K562 (cell line): Measurements from ENCODE around the gene GIPC3. TPM values are rescaled to one million over a fixed set of nuclear protein-coding genes. Genes with fewer than 3 reads are reported as not detected.

Experiments
- ATAC-seq: fragments of 200-7000 bp; cut with Tn5 transposase; 3 replicates; pipeline ENCODE4 v1.9.1; 2020; ENCODE audit warnings: moderate library complexity
- BruUV-seq: library from RNA; stranded (reverse); fragments of 400-500 nt; replicated peaks from 2 replicates; lab custom pipeline; 2021; lab: Mats Ljungman, UMichigan
- CTCF ChIA-PET: fragments of 300-600 bp; formaldehyde crosslinking; extraction: SDS; loops from one replicate; lab custom pipeline; 2021; ENCODE audit warnings: low intra/inter-chr PET ratio; lab: Yijun Ruan, JAX
- POLR2A ChIA-PET: fragments of 300-600, 350-650 bp; sonication (Branson Sonifier 250); formaldehyde crosslinking; extraction: SDS; loops from one replicate; lab custom pipeline; 2021; ENCODE audit warnings: antibody characterized with exemption, inconsistent platforms; lab: Yijun Ruan, JAX
- DNase-seq, 4 experiments: peaks; one replicate each; pipeline versions ENCODE4 v3.0.0 to v3.0.0-alpha.2; 2011 to 2018; ENCODE audit warnings: low spot score in 3 of 4, mixed read lengths in 3 of 4; ENCODE audit errors: extremely low read depth in 1 of 4
- FAIRE-seq: peaks from 2 replicates; lab custom pipeline; 2011; peaks lifted over from hg19 to GRCh38; lab: Jason Lieb, UNC
- H2AFZ ChIP-seq: 2 replicates; pipeline ENCODE4 v1.6.0; 2011; ENCODE audit warnings: low read depth, low read length, control low read depth, inconsistent platforms
- H3K27ac ChIP-seq: fragments of 200-600 bp; 3 replicates; pipeline ENCODE4 v1.8.0; 2011; ENCODE audit warnings: low read depth, mild to moderate bottlenecking, control low read depth, inconsistent platforms, low read length, moderate library complexity, mixed read lengths; ENCODE audit errors: extremely low read depth
- H3K27me3 ChIP-seq, 2 experiments: fragments of 300-600 bp in 1 of 2; 2 replicates in 1 of 2; 3 replicates in 1 of 2; pipeline versions ENCODE4 v1.6.0 to v1.8.0; 2011; ENCODE audit warnings: inconsistent platforms in 2 of 2, low read length in 2 of 2, mild to moderate bottlenecking in 1 of 2, mixed read lengths in 1 of 2, moderate library complexity in 1 of 2; ENCODE audit not compliant: control insufficient read depth in 2 of 2, insufficient read depth in 2 of 2
- H3K36me3 ChIP-seq: fragments of 300-600 bp; 3 replicates; pipeline ENCODE4 v1.8.0; 2011; ENCODE audit warnings: mild to moderate bottlenecking, low read length, inconsistent platforms; ENCODE audit not compliant: control insufficient read depth, insufficient read depth
- H3K4me1 ChIP-seq, 2 experiments: fragments of 200-600 bp in 1 of 2; replicated peaks in 1 of 2; 2 replicates in 1 of 2; 3 replicates in 1 of 2; pipeline versions ENCODE4 v1.5.1 to v1.8.0; 2011; ENCODE audit warnings: inconsistent platforms in 2 of 2, low read length in 2 of 2, mild to moderate bottlenecking in 1 of 2, mixed read lengths in 1 of 2, moderate library complexity in 1 of 2; ENCODE audit not compliant: control insufficient read depth in 2 of 2, insufficient read depth in 2 of 2
- H3K4me2 ChIP-seq: 2 replicates; pipeline ENCODE4 v1.6.1; 2011; ENCODE audit warnings: low read length, control low read depth, inconsistent platforms, mixed read lengths; ENCODE audit not compliant: insufficient read depth
- H3K4me3 ChIP-seq: fragments of 200-600 bp; sonication (generic), shearing (Covaris generic); 2 replicates; pipeline ENCODE4 v1.5.1; 2016; ENCODE audit warnings: control low read depth, inconsistent platforms
- H3K79me2 ChIP-seq: fragments of 200-600 bp; 3 replicates; pipeline ENCODE4 v1.8.0; 2011; ENCODE audit warnings: low read length, inconsistent platforms; ENCODE audit not compliant: control insufficient read depth, insufficient read depth
- H3K9ac ChIP-seq, 2 experiments: 2 replicates each; pipeline versions ENCODE4 v1.6.0 to v1.6.1; 2011; ENCODE audit warnings: low read depth in 2 of 2, low read length in 2 of 2, control low read depth in 1 of 2, inconsistent platforms in 1 of 2, mild to moderate bottlenecking in 1 of 2, mixed read lengths in 1 of 2; ENCODE audit not compliant: insufficient read depth in 1 of 2
- H3K9me1 ChIP-seq: one replicate; pipeline ENCODE4 v1.6.0; 2011; ENCODE audit warnings: inconsistent platforms, mild to moderate bottlenecking, low read length, moderate library complexity; ENCODE audit not compliant: control insufficient read depth, insufficient read depth
- H3K9me3 ChIP-seq: replicated peaks from 2 replicates; pipeline ENCODE4 v1.5.1; 2011; ENCODE audit warnings: low read depth, low read length, inconsistent platforms; ENCODE audit not compliant: control insufficient read depth, insufficient read depth
- H4K20me1 ChIP-seq: replicated peaks from 2 replicates; pipeline ENCODE4 v1.6.1; 2011; ENCODE audit warnings: low read length, inconsistent platforms, mixed read lengths; ENCODE audit not compliant: control insufficient read depth, insufficient read depth
- ARID1B ChIP-seq: fragments of 450-650 bp; IDR thresholded peaks from 2 replicates; pipeline ENCODE4 v1.6.1; 2016; ENCODE audit warnings: antibody characterized with exemption, mild to moderate bottlenecking, inconsistent platforms
- ID3 ChIP-seq, 2 experiments: fragments of 250-450 bp in 1 of 2; fragments of 450-650 bp in 1 of 2; sonication (Bioruptor Pico) in 1 of 2; IDR thresholded peaks; 2 replicates each; pipeline versions ENCODE4 v1.6.1 to v1.8.0; 2016 to 2021; ENCODE audit warnings: mild to moderate bottlenecking in 2 of 2, moderate library complexity in 2 of 2, missing compliant biosample characterization in 1 of 2, missing genetic modification characterization in 1 of 2
- IRF2 ChIP-seq: sonication (generic); formaldehyde crosslinking; IDR thresholded peaks from 2 replicates; pipeline ENCODE4 v1.8.1; 2022; ENCODE audit warnings: mild to moderate bottlenecking, missing genetic modification reagents
- L3MBTL2 ChIP-seq: fragments of 450-650 bp; IDR thresholded peaks from 2 replicates; pipeline ENCODE4 v1.6.1; 2016; ENCODE audit warnings: mild to moderate bottlenecking, moderate library complexity
- MIER1 ChIP-seq: fragments of 450-650 bp; IDR thresholded peaks from 2 replicates; pipeline ENCODE4 v1.6.1; 2016; ENCODE audit warnings: antibody characterized with exemption, mild to moderate bottlenecking, low read depth
- SAFB ChIP-seq: fragments of 200-400 bp; formaldehyde crosslinking; IDR thresholded peaks from 2 replicates; pipeline ENCODE4 v1.6.1; 2017; ENCODE audit warnings: low read depth, low read length, borderline replicate concordance
- SAP30 ChIP-seq: fragments of 200-600 bp; sonication (generic); IDR thresholded peaks from 2 replicates; pipeline ENCODE4 v1.6.1; 2012; ENCODE audit warnings: borderline replicate concordance, low read depth, mild to moderate bottlenecking, moderate library complexity, low read length, control low read depth, inconsistent platforms; ENCODE audit not compliant: insufficient read depth, poor library complexity, severe bottlenecking
- TCFL5 ChIP-seq: fragments of 250-450 bp; sonication (Bioruptor Pico); conservative IDR thresholded peaks from 2 replicates; pipeline ENCODE4 v1.6.1; 2021; ENCODE audit warnings: mild to moderate bottlenecking, moderate library complexity, matching md5 sums
- YBX1 ChIP-seq: fragments of 450-650 bp; IDR thresholded peaks from 2 replicates; pipeline ENCODE4 v1.7.1; 2016; ENCODE audit warnings: mild to moderate bottlenecking
- ZC3H4 ChIP-seq: sonication (generic); formaldehyde crosslinking; IDR thresholded peaks from 2 replicates; pipeline ENCODE4 v1.9.0; 2021; ENCODE audit warnings: missing genetic modification reagents, borderline replicate concordance
- ZNF232 ChIP-seq: sonication (generic); formaldehyde crosslinking; IDR thresholded peaks from 2 replicates; pipeline ENCODE4 v1.8.0; 2022; ENCODE audit warnings: mild to moderate bottlenecking, missing genetic modification reagents
- ZNF316 ChIP-seq: fragments of 450-650 bp; IDR thresholded peaks from 2 replicates; pipeline ENCODE4 v1.6.1; 2016
- ZNF551 ChIP-seq: fragments of 250-450 bp; sonication (Bioruptor Pico); IDR thresholded peaks from 2 replicates; pipeline ENCODE4 v1.5.0; 2021; ENCODE audit warnings: mild to moderate bottlenecking, moderate library complexity
- WGBS: fragments of 100-300 bp; shearing (Covaris generic); methylation state at CpG from one replicate; pipeline ENCODE4 v1.1.6; 2016; ENCODE audit warnings: low coverage, mixed read lengths; ENCODE audit not compliant: insufficient coverage; ENCODE audit errors: missing lambda C conversion rate; 5-methylcytosine and 5-hydroxymethylcytosine counted together
- in situ Hi-C: fragments of 300-500 bp; cut with MboI; formaldehyde crosslinking; loops from 4 replicates; pipeline ENCODE4 v1.15.0; 2018; ENCODE audit warnings: inconsistent platforms, mixed read lengths
- intact Hi-C: fragments of 100-400 bp; cut with micrococcal nuclease; formaldehyde crosslinking; loops from 2 replicates; pipeline ENCODE4 v1.14.2; 2022
- polyA plus RNA-seq, 8 experiments: library from polyadenylated mRNA; depleted of rRNA in 4 of 8; stranded (reverse) in 5 of 8; unstranded in 3 of 8; fragments of >200 nt; fragmentation: Nextera tagmentation in 2 of 8; fragmentation: Illumina TruSeq in 1 of 8; extraction: Ambion mirVana in 2 of 8; extraction: Trizol in 1 of 8; gene quantifications; 2 replicates each; pipeline versions ENCODE4 v1.2.1 to v1.2.3, GENCODE V29; 2011 to 2014; ENCODE audit warnings: inconsistent platforms in 1 of 8, missing spikeins in 1 of 8
- total RNA-seq, 7 experiments: library from RNA; depleted of rRNA in 6 of 7; stranded (reverse); fragments of >200 nt in 6 of 7; fragmentation: Illumina TruSeq in 2 of 7; extraction: Trizol in 2 of 7; gene quantifications; 2 replicates each; pipeline versions ENCODE4 v1.2.1 to v1.2.3, GENCODE V29; 2011 to 2021; ENCODE audit warnings: low replicate concordance in 1 of 7
- TF ChIP-seq, protein P1 (sequence below): fragments of 450-650 bp; formaldehyde crosslinking; IDR thresholded peaks from 2 replicates; pipeline ENCODE4 v1.4.0; 2020; ENCODE audit warnings: mild to moderate bottlenecking, mixed read lengths
- TF ChIP-seq, protein P2 (sequence below): fragments of 450-650 bp; IDR thresholded peaks from 2 replicates; pipeline ENCODE4 v1.6.1; 2016; ENCODE audit warnings: mild to moderate bottlenecking
- TF ChIP-seq, protein P3 (sequence below), 2 experiments: IDR thresholded peaks; 2 replicates each; pipeline ENCODE4 v1.6.1; 2012; ENCODE audit warnings: improper control_type of control experiment in 2 of 2, low read depth in 2 of 2, low read length in 2 of 2, borderline replicate concordance in 1 of 2

Gene GIPC3
- total and polyA plus RNA-seq, 9 of the 15 experiments (the other 6 are each of a cell fraction or from before 2014, with no cell fraction given): 0.03 to 3.6 (median 1.5) TPM; not detected in 1

DNA sequence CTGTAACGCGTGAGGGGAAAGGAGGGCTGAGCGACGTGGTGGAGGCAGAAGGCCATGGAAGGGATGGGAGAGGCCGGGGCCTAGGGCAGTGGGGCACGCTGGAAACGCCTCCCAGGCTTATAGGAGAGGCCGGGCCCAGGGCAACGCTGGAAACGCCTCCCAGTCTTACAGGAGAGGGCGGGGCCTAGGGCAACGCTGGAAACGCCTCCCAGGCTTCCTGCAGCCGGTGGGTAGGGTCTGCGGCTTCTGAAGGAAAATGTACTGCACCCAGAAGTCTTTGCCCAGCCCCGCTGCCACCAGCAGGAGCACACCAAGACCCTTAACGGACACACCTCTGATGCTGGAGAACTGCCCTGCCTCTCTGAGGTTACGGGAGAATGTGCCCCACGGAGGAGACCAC lies 32.2 kb downstream of the GIPC3 start:
- TF ChIP-seq, protein P1, sequence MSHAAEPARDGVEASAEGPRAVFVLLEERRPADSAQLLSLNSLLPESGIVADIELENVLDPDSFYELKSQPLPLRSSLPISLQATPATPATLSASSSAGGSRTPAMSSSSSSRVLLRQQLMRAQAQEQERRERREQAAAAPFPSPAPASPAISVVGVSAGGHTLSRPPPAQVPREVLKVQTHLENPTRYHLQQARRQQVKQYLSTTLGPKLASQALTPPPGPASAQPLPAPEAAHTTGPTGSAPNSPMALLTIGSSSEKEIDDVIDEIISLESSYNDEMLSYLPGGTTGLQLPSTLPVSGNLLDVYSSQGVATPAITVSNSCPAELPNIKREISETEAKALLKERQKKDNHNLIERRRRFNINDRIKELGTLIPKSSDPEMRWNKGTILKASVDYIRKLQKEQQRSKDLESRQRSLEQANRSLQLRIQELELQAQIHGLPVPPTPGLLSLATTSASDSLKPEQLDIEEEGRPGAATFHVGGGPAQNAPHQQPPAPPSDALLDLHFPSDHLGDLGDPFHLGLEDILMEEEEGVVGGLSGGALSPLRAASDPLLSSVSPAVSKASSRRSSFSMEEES (CRISPR knock-in tag): no peak
- TF ChIP-seq, protein P2, sequence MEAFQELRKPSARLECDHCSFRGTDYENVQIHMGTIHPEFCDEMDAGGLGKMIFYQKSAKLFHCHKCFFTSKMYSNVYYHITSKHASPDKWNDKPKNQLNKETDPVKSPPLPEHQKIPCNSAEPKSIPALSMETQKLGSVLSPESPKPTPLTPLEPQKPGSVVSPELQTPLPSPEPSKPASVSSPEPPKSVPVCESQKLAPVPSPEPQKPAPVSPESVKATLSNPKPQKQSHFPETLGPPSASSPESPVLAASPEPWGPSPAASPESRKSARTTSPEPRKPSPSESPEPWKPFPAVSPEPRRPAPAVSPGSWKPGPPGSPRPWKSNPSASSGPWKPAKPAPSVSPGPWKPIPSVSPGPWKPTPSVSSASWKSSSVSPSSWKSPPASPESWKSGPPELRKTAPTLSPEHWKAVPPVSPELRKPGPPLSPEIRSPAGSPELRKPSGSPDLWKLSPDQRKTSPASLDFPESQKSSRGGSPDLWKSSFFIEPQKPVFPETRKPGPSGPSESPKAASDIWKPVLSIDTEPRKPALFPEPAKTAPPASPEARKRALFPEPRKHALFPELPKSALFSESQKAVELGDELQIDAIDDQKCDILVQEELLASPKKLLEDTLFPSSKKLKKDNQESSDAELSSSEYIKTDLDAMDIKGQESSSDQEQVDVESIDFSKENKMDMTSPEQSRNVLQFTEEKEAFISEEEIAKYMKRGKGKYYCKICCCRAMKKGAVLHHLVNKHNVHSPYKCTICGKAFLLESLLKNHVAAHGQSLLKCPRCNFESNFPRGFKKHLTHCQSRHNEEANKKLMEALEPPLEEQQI: no peak
- TF ChIP-seq SAFB (no peak), YBX1 (no peak), ID3 (CRISPR knock-in tag; IDR thresholded peaks at IDR 0.05) (no peak), ID3 (tag; IDR thresholded peaks at IDR 0.05) (no peak), IRF2 (CRISPR knock-in tag) (no peak), ZNF316 (no peak), TCFL5 (CRISPR knock-in tag) (no peak), MIER1 (no peak), ARID1B (no peak), SAP30 (no peak), ZNF551 (CRISPR knock-in tag) (no peak), ZNF232 (CRISPR knock-in tag) (no peak), ZC3H4 (no peak), L3MBTL2 (no peak)
- TF ChIP-seq, protein P3, sequence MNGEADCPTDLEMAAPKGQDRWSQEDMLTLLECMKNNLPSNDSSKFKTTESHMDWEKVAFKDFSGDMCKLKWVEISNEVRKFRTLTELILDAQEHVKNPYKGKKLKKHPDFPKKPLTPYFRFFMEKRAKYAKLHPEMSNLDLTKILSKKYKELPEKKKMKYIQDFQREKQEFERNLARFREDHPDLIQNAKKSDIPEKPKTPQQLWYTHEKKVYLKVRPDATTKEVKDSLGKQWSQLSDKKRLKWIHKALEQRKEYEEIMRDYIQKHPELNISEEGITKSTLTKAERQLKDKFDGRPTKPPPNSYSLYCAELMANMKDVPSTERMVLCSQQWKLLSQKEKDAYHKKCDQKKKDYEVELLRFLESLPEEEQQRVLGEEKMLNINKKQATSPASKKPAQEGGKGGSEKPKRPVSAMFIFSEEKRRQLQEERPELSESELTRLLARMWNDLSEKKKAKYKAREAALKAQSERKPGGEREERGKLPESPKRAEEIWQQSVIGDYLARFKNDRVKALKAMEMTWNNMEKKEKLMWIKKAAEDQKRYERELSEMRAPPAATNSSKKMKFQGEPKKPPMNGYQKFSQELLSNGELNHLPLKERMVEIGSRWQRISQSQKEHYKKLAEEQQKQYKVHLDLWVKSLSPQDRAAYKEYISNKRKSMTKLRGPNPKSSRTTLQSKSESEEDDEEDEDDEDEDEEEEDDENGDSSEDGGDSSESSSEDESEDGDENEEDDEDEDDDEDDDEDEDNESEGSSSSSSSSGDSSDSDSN (IDR thresholded peaks at IDR 0.05; ENCODE audit: borderline replicate concordance in 1 of 2, low read depth in 2 of 2, low read length in 2 of 2): no peak
- Histone ChIP-seq H3K4me3 (no peak overlapping the region), H4K20me1 (no peaks in the 10 kb centered on the region), H3K9me3 (no peaks in the 10 kb centered on the region), H3K27me3 (no peaks in the 10 kb centered on the region), H3K9me1 (no peaks in the 10 kb centered on the region), H2AFZ (no peak overlapping the region), H3K9ac (peak overlapping the region in 1 of 2 experiments; percentile 73; a peak in 2 of 4 replicates), H3K4me2 (no peak overlapping the region), H3K79me2 (peaks cover 4% of the 10 kb centered on the region; the same call in 1 of the 3 replicates), H3K4me1 (peaks cover 8 to 84% of the 10 kb centered on the region in 2 experiments), H3K27ac (no peak overlapping the region), H3K36me3 (peaks cover 79% of the 10 kb centered on the region; the same call in 2 of the 3 replicates)
- BruUV-seq: no TSS peak
- ChIA-PET CTCF (interaction anchor here (2.9 kb wide), 1 partner anchor 72 kb away, joined by 19 read pairs; no protein-coding TSS in a partner anchor), POLR2A (no interaction called here)
- peak; percentile 37; the same call in 2 of the 3 replicates for ATAC-seq
- intact Hi-C loops: no loop called here
- DNase-seq: no peak
- 88% methylated on average over 8 of the region's 19 CpGs for WGBS
- no peak for FAIRE-seq
- in situ Hi-C loops: no loop called here
